Endothelial cell of umbilical vein (primary cell): Measurements from ENCODE around the gene EEFSEC. TPM values are rescaled to one million over a fixed set of nuclear protein-coding genes. Genes with fewer than 3 reads are reported as not detected.

Experiments
- BruUV-seq: library from RNA; stranded (reverse); fragments of 400-500 nt; replicated peaks from 2 replicates; lab custom pipeline; 2021; lab: Mats Ljungman, UMichigan
- CTCF ChIA-PET: fragments of 300-600, 350-600 bp; sonication (Branson Sonifier 250); formaldehyde crosslinking; loops from one replicate; lab custom pipeline; 2021; ENCODE audit warnings: antibody characterized with exemption, inconsistent platforms; lab: Charles Lee
- POLR2A ChIA-PET: fragments of 300-600, 350-600 bp; sonication (Branson Sonifier 250); formaldehyde crosslinking; loops from one replicate; lab custom pipeline; 2021; ENCODE audit warnings: antibody characterized with exemption, inconsistent platforms; lab: Charles Lee
- DNase-seq: peaks from one replicate; pipeline ENCODE4 v3.0.0-alpha.2; 2011; ENCODE audit warnings: low read depth, low spot score
- FAIRE-seq: peaks from 2 replicates; lab custom pipeline; 2011; peaks lifted over from hg19 to GRCh38; lab: Jason Lieb, UNC
- H2AFZ ChIP-seq: 2 replicates; pipeline ENCODE4 v1.6.0; 2012; ENCODE audit warnings: low read depth, low read length, control low read depth, inconsistent platforms
- H3K27ac ChIP-seq: 2 replicates; pipeline ENCODE4 v1.5.1; 2011; ENCODE audit warnings: low read depth, mild to moderate bottlenecking, control low read depth, low read length, moderate library complexity; ENCODE audit not compliant: insufficient read depth
- H3K27me3 ChIP-seq, 2 experiments: 2 replicates each; pipeline versions ENCODE4 v1.6.0 to v1.6.1; 2011; ENCODE audit warnings: low read length in 2 of 2, mixed read lengths in 1 of 2; ENCODE audit not compliant: control insufficient read depth in 2 of 2, insufficient read depth in 2 of 2
- H3K36me3 ChIP-seq, 2 experiments: 2 replicates in 1 of 2; 3 replicates in 1 of 2; pipeline ENCODE4 v1.5.1; 2011; ENCODE audit warnings: low read length in 2 of 2, mild to moderate bottlenecking in 1 of 2, moderate library complexity in 1 of 2; ENCODE audit not compliant: control insufficient read depth in 2 of 2, insufficient read depth in 2 of 2; ENCODE audit errors: extremely low read depth in 1 of 2
- H3K4me1 ChIP-seq: 3 replicates; pipeline ENCODE4 v1.5.1; 2011; ENCODE audit warnings: mild to moderate bottlenecking, low read length; ENCODE audit not compliant: control insufficient read depth, insufficient read depth; ENCODE audit errors: extremely low read depth
- H3K4me2 ChIP-seq: 2 replicates; pipeline ENCODE4 v1.6.1; 2011; ENCODE audit warnings: low read length, control low read depth, mixed read lengths; ENCODE audit not compliant: insufficient read depth
- H3K4me3 ChIP-seq, 3 experiments: fragments of 200-600 bp in 1 of 3; sonication (generic), shearing (Covaris generic) in 1 of 3; replicated peaks in 1 of 3; 2 replicates each; pipeline ENCODE4 v1.5.1; 2011 to 2016; ENCODE audit warnings: control low read depth in 3 of 3, low read length in 3 of 3, mild to moderate bottlenecking in 2 of 3, inconsistent platforms in 1 of 3, low read depth in 1 of 3, moderate library complexity in 1 of 3; ENCODE audit not compliant: insufficient read depth in 1 of 3
- H3K79me2 ChIP-seq: 2 replicates; pipeline ENCODE4 v1.6.0; 2012; ENCODE audit warnings: low read length, inconsistent platforms; ENCODE audit not compliant: control insufficient read depth, insufficient read depth
- H3K9ac ChIP-seq: replicated peaks from 2 replicates; pipeline ENCODE3; 2011; ENCODE audit warnings: low read length, control low read depth; ENCODE audit not compliant: insufficient read depth; ENCODE audit errors: extremely low read depth
- H3K9me1 ChIP-seq: replicated peaks from 3 replicates; pipeline ENCODE4 v1.6.0; 2011; ENCODE audit warnings: mild to moderate bottlenecking, low read length; ENCODE audit not compliant: control insufficient read depth, insufficient read depth; ENCODE audit errors: extremely low read depth
- H3K9me3 ChIP-seq: replicated peaks from 2 replicates; pipeline ENCODE4 v1.5.1; 2012; ENCODE audit warnings: low read length, inconsistent platforms; ENCODE audit not compliant: control insufficient read depth, insufficient read depth
- H4K20me1 ChIP-seq: replicated peaks from 2 replicates; pipeline ENCODE3; 2011; ENCODE audit warnings: mild to moderate bottlenecking, low read length; ENCODE audit not compliant: control insufficient read depth, insufficient read depth; ENCODE audit errors: extremely low read depth
- CTCF ChIP-seq, 2 donors: IDR thresholded peaks; 1 replicate in 1 of 2; 2 replicates in 1 of 2; pipeline ENCODE4 v1.5.1; 2011; ENCODE audit warnings: low read length in 2 of 2, mild to moderate bottlenecking in 2 of 2, moderate library complexity in 2 of 2, control low read depth in 1 of 2, inconsistent platforms in 1 of 2, low read depth in 1 of 2; ENCODE audit not compliant: insufficient read depth in 1 of 2; ENCODE audit errors: extremely low read depth in 1 of 2
- EZH2 ChIP-seq: IDR thresholded peaks from 2 replicates; pipeline ENCODE4 v1.6.1; 2012; ENCODE audit warnings: borderline replicate concordance, low read depth, mild to moderate bottlenecking, moderate library complexity, low read length, inconsistent platforms; ENCODE audit not compliant: severe bottlenecking
- FOS ChIP-seq: IDR thresholded peaks from 2 replicates; pipeline ENCODE4 v1.6.1; 2011; ENCODE audit warnings: mild to moderate bottlenecking, low read length, moderate library complexity, borderline replicate concordance; ENCODE audit not compliant: insufficient read depth
- GATA2 ChIP-seq: IDR thresholded peaks from 2 replicates; pipeline ENCODE4 v1.7.0; 2011; ENCODE audit warnings: low read depth, mild to moderate bottlenecking, moderate library complexity, mixed read lengths, low read length; ENCODE audit not compliant: insufficient read length, insufficient read depth
- JUN ChIP-seq: IDR thresholded peaks from 2 replicates; pipeline ENCODE4 v1.6.1; 2011; ENCODE audit warnings: borderline replicate concordance, low read depth; ENCODE audit not compliant: insufficient read length, insufficient read depth
- MAX ChIP-seq: IDR thresholded peaks from 2 replicates; pipeline ENCODE4 v1.6.1; 2011; ENCODE audit not compliant: insufficient read depth, insufficient read length
- MYC ChIP-seq: IDR thresholded peaks from one replicate; pipeline ENCODE4 v1.6.1; 2011; ENCODE audit warnings: mild to moderate bottlenecking, low read depth, low read length
- POLR2A ChIP-seq: IDR thresholded peaks from 2 replicates; pipeline ENCODE4 v1.6.1; 2012; ENCODE audit warnings: low read depth, mild to moderate bottlenecking, control low read depth, low read length
- POLR2AphosphoS5 ChIP-seq: IDR thresholded peaks from 2 replicates; pipeline ENCODE4 v1.6.1; 2012; ENCODE audit warnings: low read depth, mild to moderate bottlenecking, control low read depth, low read length, moderate library complexity; ENCODE audit not compliant: insufficient read depth
- dilution Hi-C: fragments of 300-500 bp; cut with MboI; formaldehyde crosslinking; loops from one replicate; pipeline ENCODE4 v1.15.0; 2019; ENCODE audit warnings: low sequenced_read_pairs; ENCODE audit not compliant: extremely low pct_ligation_motif_present
- intact Hi-C: fragments of 100-400 bp; cut with micrococcal nuclease; formaldehyde crosslinking; loops from one replicate; pipeline ENCODE4 v1.10.0; 2022
- polyA plus RNA-seq, 4 experiments: library from polyadenylated mRNA; depleted of rRNA in 3 of 4; stranded (reverse) in 3 of 4; unstranded in 1 of 4; fragments of >200 nt; gene quantifications; 2 replicates each; pipeline versions ENCODE4 v1.2.1 to v1.2.3, GENCODE V29; 2011 to 2012; ENCODE audit warnings: missing spikeins in 1 of 4
- total RNA-seq: library from RNA; stranded (reverse); gene quantifications from 2 replicates; pipeline ENCODE4 v1.2.3, GENCODE V29; 2021

The EEFSEC gene
- total and polyA plus RNA-seq, 2 donors (not counting 3 experiments of a cell fraction or from before 2014, with no cell fraction given), result 13.1 to 14.5 TPM

- POLR2A ChIA-PET, result no interaction called here
Measured at GRCh38 chr3:128254967-128255366, 101.7 kb downstream of the EEFSEC start.

GRCh38 chr3:128256131-128256530 is 102.8 kb downstream of the EEFSEC start:
- Histone ChIP-seq H2AFZ (no peak overlapping the region), H3K27ac (no peak overlapping the region), H3K4me2 (no peak overlapping the region), H3K79me2 (no peaks in the 10 kb centered on the region), H4K20me1 (no peaks in the 10 kb centered on the region), H3K9ac (no peak overlapping the region), H3K9me1 (no peaks in the 10 kb centered on the region), H3K9me3 (no peaks in the 10 kb centered on the region), H3K27me3 (no peaks in the 10 kb centered on the region), H3K4me3 (no peak overlapping the region), H3K4me1 (no peaks in the 10 kb centered on the region), H3K36me3 (no peaks in the 10 kb centered on the region)
- FAIRE-seq (no peak), DNase-seq (no peak)
- dilution Hi-C loops, result no loop called here
- ChIA-PET POLR2A (no interaction called here), CTCF (interaction anchor here (1.0 to 2.5 kb wide), 3 partner anchors 30 to 66 kb away, joined by 3 to 10 read pairs (median 3); no protein-coding TSS in a partner anchor)
- intact Hi-C loops, result no loop called here
- no peak for TF ChIP-seq CTCF (IDR thresholded peaks at IDR 0.05; ENCODE audit: extremely low read depth in 1 of 2, insufficient read depth in 1 of 2, low read depth in 1 of 2, low read length in 2 of 2)
- TF ChIP-seq POLR2A, result no peak
- no peak for TF ChIP-seq EZH2
- TF ChIP-seq JUN, result no peak
- no peak for TF ChIP-seq MAX
- no peak for TF ChIP-seq FOS
- TF ChIP-seq GATA2, result no peak
- no peak for TF ChIP-seq MYC
- no peak for TF ChIP-seq POLR2AphosphoS5
- BruUV-seq, result no TSS peak

More at GRCh38 chr3:128254967-128255366, 101.7 kb downstream of the EEFSEC start:
- CTCF ChIA-PET, result interaction anchor here (1.5 kb wide), 1 partner anchor 29 kb away, joined by 3 read pairs; no protein-coding TSS in a partner anchor
- H3K9ac ChIP-seq, result no peak overlapping the region
- DNase-seq (no peak), FAIRE-seq (no peak)
- H4K20me1 ChIP-seq, result no peaks in the 10 kb centered on the region
- no peaks in the 10 kb centered on the region for H3K27me3 ChIP-seq
- dilution Hi-C loops (no loop called here), intact Hi-C loops (no loop called here)
- no peaks in the 10 kb centered on the region for H3K4me1 ChIP-seq
- no peak overlapping the region for H3K27ac ChIP-seq
- no peak overlapping the region for H2AFZ ChIP-seq
- H3K4me3 ChIP-seq, result no peak overlapping the region
- no peaks in the 10 kb centered on the region for H3K9me1 ChIP-seq
- H3K36me3 ChIP-seq, result no peaks in the 10 kb centered on the region
- BruUV-seq, result no TSS peak
- no peaks in the 10 kb centered on the region for H3K9me3 ChIP-seq
- no peak overlapping the region for H3K4me2 ChIP-seq
- H3K79me2 ChIP-seq, result no peaks in the 10 kb centered on the region
- no peak for TF ChIP-seq JUN
- no peak for TF ChIP-seq MAX
- TF ChIP-seq GATA2, result no peak
- no peak for TF ChIP-seq EZH2
- TF ChIP-seq FOS, result no peak
- TF ChIP-seq MYC, result no peak
- TF ChIP-seq POLR2AphosphoS5, result no peak
